ENCODE results near the gene MAP1B.

Gene MAP1B

GRCh38 chr5:72199681-72200080 is 92.4 kb downstream of the MAP1B start:
- DNase-seq: no peak

- DNase-seq: no peak
These were observed 95.1 kb downstream of the MAP1B start for GRCh38 chr5:72202331-72202825.

DNA sequence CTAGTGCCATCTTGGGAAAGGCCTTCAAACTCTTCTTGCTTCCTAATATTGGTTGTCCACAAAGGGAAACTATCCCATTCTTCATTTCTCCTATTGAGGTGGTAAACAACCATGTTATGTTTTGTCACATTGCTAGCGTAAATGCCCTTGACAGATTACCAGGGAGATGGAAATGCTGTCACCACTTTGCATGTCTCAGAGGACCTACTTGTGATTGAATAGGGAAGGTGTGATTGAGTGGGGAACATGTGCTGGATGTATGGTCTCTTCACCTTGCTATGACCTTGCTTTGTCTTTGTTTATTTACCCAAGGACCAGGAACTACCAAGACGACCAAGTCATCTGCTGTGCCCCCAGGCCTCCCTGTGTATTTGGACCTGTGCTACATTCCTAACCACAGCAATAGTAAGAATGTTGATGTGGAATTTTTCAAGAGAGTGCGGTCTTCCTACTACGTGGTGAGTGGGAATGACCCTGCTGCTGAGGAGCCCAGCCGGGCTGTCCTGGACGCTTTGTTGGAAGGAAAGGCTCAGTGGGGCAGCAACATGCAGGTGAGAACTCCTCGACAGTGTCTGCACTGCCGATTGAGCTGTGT is 96.1 kb downstream of the MAP1B start:
- DNase-seq: no peak

GRCh38 chr5:72204946-72205345 is 97.7 kb downstream of the MAP1B start:
- DNase-seq: no peak

GRCh38 chr5:72205431-72206009 is 98.2 kb downstream of the MAP1B start:
- DNase-seq: no peak

GRCh38 chr5:72206160-72206559 is 98.9 kb downstream of the MAP1B start:
- no peak for DNase-seq

GRCh38 chr5:72206994-72207393 is 99.7 kb downstream of the MAP1B start:
- no peak for DNase-seq

DNA sequence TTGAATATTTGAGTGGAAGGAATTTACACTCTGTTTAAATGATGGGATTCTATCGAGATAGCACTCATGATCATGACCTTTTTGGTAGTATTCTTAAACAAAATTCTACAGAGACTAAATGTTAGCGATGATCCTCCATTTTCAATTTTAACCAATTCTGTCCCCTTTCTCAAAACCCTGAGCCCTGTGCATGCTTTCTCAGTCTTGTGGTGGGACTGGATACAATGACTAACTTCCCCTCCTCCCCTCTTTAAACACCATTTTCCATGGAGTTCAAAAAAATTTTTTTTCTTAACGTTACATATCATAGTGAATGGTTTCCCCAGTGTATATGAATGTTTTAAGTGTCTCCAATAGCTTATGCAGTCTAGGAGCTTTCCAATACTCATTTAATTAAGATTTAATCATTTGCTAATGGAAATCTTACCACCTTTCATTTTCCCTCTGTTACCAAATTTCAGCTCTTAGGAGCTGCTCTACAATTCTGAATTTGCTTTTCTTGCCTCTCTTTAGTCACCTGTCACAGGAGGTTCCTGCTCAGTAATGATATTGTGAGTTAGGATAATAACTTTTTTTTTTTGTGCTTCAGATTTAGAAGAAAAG is 101.2 kb downstream of the MAP1B start:
- no peak for DNase-seq

- DNase-seq: no peak
These were observed 102.2 kb downstream of the MAP1B start for GRCh38 chr5:72209147-72210115.

DNA sequence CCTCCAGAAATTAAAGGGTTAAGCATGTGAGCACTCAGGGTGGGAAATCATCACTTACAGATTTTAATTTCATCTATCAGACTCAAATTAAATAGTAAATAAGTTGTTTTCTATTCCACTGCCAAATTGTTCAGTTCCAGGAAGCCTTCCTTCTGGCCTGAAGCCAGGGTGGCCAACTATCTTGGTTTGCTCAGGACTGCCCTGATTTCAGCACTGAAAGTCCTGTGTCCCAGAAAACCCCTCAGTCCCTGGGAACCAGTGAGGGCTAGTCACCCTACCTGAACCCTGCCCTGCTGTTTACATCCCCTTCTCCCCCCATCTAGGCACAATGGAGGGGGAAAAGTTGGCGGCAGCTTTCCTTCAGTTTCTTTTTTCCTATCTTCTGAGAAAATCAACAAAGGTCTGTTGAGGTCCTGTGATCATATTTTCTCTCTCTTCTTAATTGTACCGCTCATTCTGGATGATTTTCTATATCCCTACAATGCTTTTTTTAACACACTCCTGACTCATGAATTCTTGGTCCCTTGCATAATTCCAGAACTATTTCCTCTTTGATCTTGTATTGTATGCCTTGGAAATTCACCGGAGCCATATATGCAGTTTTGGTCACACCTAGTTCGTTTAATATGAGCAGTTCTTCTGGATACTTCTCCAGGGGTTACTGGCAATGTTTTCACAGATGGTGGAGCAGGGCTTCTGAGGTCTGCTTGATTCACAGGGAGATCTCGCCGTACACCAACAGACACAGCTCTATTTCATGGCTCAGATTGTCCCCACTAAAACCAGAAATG is 103.8 kb downstream of the MAP1B start:
- no peak for DNase-seq

DNA sequence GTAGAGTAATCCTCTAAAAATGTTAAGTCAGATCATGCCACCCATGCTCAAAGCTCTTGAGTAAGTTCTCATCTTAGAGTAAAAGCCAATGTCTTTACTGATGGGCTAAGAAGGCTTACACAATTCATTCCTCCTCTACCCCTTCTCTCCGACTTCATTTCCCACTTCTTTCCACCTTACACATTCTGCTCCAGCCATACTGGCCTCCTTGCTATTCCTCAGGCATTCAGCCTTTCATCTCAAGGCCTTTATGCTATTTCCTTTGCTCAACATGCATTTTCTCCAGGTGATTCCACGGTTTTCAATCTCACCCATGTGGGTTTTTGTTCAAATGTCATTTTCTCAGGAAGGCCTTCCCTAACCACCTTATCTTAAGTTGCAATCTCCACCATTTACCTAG is 104.9 kb downstream of the MAP1B start:
- no peak for DNase-seq

- DNase-seq: no peak
These were observed 106.2 kb downstream of the MAP1B start for GRCh38 chr5:72213482-72213881.

DNA sequence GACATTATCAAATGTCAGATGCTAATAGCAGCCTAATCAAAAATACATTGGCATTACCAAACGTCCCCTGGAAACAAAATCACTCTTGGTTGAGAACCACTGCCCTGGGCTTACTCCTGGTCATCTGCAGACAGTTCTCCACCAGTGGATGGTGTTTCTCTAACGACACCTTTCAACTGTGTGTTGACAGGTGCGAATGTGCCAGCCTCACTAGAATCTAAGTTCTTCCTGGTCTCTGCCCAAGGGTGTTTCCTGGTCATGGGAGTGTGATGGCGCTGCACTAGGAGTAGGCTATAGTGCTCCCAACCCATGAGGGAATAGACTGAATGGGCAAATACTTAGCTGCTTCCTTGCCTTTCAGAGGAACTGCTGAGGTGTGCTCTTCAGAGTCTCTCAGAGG is 106.9 kb downstream of the MAP1B start:
- DNase-seq: no peak

GRCh38 chr5:72216756-72217155 is 109.5 kb downstream of the MAP1B start:
- DNase-seq: no peak

GRCh38 chr5:72221099-72221498 is 113.8 kb downstream of the MAP1B start:
- no peak for DNase-seq

- no peak for DNase-seq
These were observed 114.3 kb downstream of the MAP1B start for GRCh38 chr5:72221541-72221940.

GRCh38 chr5:72222521-72222920 is 115.2 kb downstream of the MAP1B start:
- DNase-seq: no peak

DNA sequence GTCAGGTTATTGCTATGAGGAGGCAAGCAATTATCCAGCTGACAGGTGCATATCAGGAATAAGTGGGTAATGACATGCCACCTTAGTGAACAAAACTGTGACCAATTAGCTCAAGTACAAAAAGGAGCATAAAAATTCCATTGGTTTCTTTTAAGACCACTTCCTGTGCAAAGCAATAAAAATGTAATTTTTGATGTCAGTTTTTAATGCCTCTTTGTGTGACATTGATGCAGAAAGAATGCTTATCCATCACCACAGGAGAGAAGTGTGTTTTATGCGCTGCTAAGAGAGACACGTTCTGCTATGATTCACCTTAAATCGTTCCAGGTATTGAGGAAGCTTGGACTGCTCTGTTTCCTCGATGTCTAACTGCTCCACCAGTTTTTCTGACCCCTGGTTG is 116.1 kb downstream of the MAP1B start:
- DNase-seq: no peak

GRCh38 chr5:72224946-72225463 is 117.7 kb downstream of the MAP1B start:
- no peak for DNase-seq

DNA sequence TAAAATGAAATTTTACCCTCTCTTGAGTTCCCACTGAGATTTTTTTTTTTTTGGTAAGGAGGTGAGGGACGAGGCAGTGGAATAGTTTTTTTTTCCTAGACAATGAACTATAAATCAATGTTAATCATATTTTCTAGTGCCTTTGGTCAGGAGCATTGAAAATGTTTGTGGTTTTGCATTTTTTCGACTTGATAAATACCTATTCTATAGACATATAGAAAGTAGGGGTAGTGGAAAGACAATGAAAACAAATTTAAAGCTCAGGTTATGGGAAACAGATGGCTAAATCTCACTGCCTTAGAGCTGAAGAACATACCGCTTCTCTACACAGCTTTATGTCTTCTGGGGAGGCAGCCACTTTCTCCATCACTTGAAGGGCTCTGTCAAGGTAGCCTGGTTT is 118.5 kb downstream of the MAP1B start:
- no peak for DNase-seq

- no peak for DNase-seq
These were observed 119.7 kb downstream of the MAP1B start for GRCh38 chr5:72226950-72227349.

DNA sequence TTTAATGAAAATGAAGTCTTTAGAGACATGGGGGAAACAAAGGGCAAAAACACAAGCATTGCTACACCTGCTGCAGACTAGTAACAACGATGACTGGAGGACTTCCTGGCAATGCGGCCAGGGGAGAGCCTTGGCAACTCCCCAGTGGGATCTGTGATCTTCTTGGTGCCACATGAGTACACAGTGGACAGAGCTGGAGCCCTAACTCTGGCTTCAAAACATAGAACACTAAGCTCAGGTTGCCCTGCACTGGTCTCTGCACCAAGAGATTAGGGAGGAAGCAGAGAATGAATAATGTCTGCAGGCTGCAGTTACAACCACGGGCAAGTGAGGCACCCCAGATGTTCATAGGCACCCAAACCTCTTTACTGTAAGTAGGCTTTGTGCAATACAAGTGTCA is 121.7 kb downstream of the MAP1B start:
- no peak for DNase-seq
